ENCODE measurements around the gene PRICKLE2.

GRCh38 chr3:64239841-64240240, 14.6 kb upstream of the PRICKLE2 start:
- TF ChIP-seq CTCF (IDR thresholded peaks at IDR 0.05) (no peak), POLR2A (IDR thresholded peaks at IDR 0.05) (no peak), POLR2AphosphoS5 (IDR thresholded peaks at IDR 0.05) (no peak), EP300 (IDR thresholded peaks at IDR 0.05) (no peak)

Data from gastroesophageal sphincter (tissue), 3 donors.